Effector CD8-positive, alpha-beta T cell (primary cell): ENCODE results near the gene DOCK7.
"Not testable (repeated sequence)": the region's sequence is repeated elsewhere in the genome, so short reads cannot be mapped to it uniquely, and the experiment has no call there.

Experiments used
- DNase-seq: peaks from one replicate; lab custom pipeline; 2025; lab: John Stamatoyannopoulos, UW

The DOCK7 gene

GRCh38 chr1:62530516-62531154, 157.6 kb downstream of the DOCK7 start:
- DNase-seq, result no peak

DNA sequence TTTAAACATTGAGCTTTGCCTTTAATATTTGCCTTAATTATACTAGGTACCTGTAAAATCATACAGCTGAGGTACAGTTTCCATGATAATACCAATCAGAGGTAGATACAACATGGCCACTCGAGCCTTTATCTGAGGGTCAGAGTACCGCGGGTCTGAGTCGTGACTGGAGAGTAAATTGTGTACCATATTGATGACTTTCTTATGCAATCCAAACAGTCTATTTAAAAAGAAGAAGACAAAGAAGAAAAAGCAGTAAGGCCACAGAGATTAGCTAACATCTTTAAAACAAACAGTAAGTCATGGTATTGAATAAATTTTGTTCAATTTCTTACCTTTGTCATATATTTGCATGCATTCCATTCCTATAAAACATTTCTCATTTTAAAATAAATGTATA, 159.0 kb downstream of the DOCK7 start:
- no peak for DNase-seq

- no peak for DNase-seq
Measured at GRCh38 chr1:62528015-62528414, 160.2 kb downstream of the DOCK7 start.

GRCh38 chr1:62527346-62527745, 160.8 kb downstream of the DOCK7 start:
- DNase-seq, result not testable (repeated sequence)

GRCh38 chr1:62523860-62524259, 164.3 kb downstream of the DOCK7 start:
- no peak for DNase-seq

DNA sequence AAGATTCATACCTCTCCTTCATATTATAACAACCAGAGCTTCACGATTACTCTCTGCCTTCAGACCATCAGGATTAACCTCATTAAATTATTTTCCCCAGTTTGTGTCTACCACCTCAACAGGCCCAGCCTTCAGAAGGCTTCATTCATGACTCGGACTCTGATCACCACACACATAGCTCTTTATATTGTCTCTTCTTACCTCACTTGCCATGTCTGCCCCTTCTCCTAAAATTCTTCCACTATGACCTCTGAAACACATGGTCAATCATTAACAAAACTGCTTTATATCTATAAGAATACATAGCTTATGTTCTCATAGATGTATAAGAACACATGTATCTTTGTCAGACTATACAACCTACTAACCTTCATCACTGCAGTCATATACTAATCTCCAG, 171.6 kb downstream of the DOCK7 start:
- no peak for DNase-seq

GRCh38 chr1:62514746-62515423, 173.3 kb downstream of the DOCK7 start:
- no peak for DNase-seq

DNA sequence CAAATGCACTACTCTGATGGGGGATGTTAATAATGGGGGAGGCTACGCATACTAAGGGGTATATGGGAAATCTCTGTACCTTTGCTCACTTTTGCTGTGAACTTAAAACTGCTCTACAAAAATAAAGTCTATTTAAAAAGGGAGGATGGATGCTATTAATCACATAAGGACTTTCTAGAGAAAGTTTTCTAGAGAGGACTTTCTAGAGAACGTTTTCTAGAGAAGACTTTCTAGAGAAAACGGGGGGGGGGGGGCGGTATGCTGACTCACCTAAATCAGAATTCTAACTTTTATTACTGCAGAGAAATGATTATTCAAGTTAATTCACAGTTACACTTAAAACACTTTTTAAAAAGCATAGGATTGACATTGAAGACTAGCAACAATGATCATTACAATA, 175.2 kb downstream of the DOCK7 start:
- DNase-seq, result no peak

- no peak for DNase-seq
Measured at GRCh38 chr1:62509028-62509427, 179.2 kb downstream of the DOCK7 start.

GRCh38 chr1:62508187-62508758, 179.9 kb downstream of the DOCK7 start:
- no peak for DNase-seq

GRCh38 chr1:62500210-62500609, 188.0 kb downstream of the DOCK7 start:
- DNase-seq, result no peak

DNA sequence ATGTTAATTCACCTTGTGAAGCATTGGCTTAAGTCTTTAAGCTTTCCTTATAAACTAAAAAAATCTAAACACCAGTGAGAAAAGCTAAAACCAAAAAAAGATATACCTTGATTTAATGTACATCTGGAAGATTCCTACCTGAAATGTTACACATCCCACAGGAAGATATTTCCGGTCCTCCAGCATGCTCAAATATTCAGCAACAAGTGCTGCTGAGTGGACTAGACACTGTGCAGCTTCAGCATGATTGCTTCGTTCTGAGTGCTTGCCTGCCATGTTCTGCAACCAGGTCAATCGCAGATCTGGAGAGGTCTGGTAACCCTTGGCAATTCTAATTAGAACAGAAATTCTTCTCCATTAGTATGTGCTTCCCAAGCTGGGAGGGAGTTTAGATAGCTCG, 194.0 kb downstream of the DOCK7 start:
- DNase-seq, result no peak

GRCh38 chr1:62493656-62494055, 194.5 kb downstream of the DOCK7 start:
- no peak for DNase-seq

DNA sequence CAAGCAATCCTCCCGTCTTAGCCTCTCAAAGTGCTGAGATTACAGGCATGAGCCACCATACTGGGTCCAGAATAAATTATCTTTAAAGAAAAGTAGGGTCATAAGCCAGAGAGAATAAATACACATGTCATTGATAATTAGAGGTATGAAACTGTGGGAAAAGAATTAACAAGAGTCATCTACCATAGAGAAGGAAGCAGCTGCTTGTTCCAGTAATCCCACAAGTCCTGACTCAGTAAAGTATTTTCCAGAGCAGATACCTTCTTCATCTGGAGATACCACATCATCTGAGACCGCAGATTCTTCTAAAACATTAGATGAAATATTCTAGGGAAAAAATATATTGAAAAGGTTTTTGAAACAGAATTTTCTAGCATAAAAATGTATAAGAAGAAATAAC, 195.7 kb downstream of the DOCK7 start:
- DNase-seq, result no peak

DNA sequence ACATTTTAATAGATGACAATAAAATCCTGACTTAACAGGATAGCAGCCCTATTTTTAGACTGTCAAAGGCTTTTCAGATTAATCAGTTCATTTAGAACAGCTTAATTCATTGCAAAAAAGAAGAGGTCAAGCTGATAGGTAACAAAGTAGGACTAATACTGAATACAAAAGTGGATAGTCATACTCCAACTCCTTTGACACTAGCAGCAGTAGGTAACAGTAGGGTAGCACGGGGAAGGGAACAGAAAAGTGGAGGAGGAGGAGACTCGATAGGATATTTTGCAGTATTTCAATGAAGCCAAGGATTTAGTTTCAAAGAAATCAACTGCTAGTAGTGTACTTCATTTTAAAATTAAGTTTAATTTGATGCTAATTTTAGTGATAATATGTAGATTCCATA, 200.2 kb downstream of the DOCK7 start:
- no peak for DNase-seq

- no peak for DNase-seq
Measured at GRCh38 chr1:62484824-62485468, 203.2 kb downstream of the DOCK7 start.

DNA sequence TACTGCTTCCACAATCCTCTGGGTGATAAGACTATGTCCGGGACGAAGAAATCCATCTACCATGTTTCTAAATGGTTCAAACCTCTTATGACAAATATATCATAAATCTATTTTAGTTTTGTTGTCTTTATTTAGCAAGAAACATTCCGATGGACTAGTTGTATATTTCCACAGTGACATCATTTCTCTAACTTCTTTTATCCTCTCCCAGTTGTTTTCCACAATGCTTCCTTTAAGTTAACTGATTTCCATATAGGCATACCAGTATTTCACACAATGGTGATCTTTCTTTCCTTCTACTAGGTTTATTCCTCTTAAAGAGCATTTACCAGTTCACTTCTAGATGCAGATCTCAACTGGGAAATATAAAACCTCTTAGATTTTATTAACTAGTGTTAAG, 206.5 kb downstream of the DOCK7 start:
- no peak for DNase-seq

GRCh38 chr1:62476525-62477219, 211.5 kb downstream of the DOCK7 start:
- no peak for DNase-seq

GRCh38 chr1:62467092-62467491, 221.1 kb downstream of the DOCK7 start:
- no peak for DNase-seq

GRCh38 chr1:62462370-62462769, 225.8 kb downstream of the DOCK7 start:
- no peak for DNase-seq

GRCh38 chr1:62457955-62458354, 230.2 kb downstream of the DOCK7 start:
- DNase-seq, result no peak

DNA sequence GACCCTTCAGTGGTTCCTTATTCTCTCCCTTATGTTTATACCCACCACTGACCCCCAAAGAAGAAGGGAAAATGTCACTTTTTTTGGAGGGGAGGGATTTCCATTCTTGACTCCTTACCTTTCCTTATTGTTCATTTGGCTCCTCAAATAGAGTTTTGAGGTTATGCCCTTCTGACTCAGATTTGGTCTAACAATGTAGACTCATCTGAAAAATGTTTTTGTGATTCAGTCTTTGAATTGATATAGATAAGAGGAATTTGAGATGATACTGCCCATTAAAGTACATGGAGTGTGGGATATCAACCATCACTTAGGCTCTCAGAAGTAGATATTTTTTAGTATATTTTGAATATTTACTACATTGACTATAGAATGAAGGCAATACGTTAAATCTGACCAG, 235.2 kb downstream of the DOCK7 start:
- DNase-seq, result no peak
